Ishikawa (cell line): ENCODE data around the gene SCGB3A2.

Experiments used
- CEBPB ChIP-seq: IDR thresholded peaks from 2 replicates; pipeline ENCODE4 v1.6.1; 2012
- EP300 ChIP-seq: IDR thresholded peaks from 2 replicates; pipeline ENCODE4 v1.6.1; 2012; ENCODE audit warnings: borderline replicate concordance
- RAD21 ChIP-seq: IDR thresholded peaks from 2 replicates; pipeline ENCODE4 v1.6.1; 2012; ENCODE audit warnings: low read depth
- TAF1 ChIP-seq: IDR thresholded peaks from 2 replicates; pipeline ENCODE4 v1.6.1; 2012; ENCODE audit warnings: low read depth, mild to moderate bottlenecking
- TF ChIP-seq, protein P1 (sequence below): IDR thresholded peaks from 2 replicates; pipeline ENCODE4 v1.6.1; 2012

DNA sequence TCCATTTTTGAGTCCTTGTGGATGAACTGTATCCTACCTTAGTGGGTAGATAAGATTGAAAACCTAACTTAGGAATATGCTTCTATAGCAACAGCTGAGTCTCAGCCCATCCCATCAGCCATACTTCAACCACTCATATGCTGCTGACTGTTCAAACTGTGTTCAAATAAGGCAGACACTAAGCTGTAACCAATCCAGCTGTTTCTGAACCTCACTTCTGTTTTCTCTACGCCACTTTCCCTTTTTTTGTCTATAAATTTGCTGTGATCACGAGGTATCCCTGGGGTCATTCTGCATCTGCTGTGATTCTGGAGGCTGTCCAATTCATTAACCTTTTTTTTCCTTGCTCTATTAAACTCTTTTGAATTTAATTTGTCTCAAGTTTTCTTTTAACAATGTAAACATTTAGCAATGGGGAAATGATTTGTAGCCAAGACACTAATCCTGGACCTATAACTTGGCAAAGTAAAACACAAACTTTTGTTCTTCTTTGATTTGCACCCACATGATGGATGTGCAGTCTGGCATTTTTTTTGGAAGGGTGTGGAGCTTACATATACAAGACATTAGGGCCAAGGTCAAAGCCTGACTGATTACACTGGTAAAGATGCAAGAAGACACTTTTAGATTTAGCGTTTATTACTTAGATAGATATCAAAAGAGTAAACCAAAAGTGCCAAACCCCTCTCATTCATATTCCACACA, 14.9 kb upstream of the SCGB3A2 start:
- no peak for TF ChIP-seq EP300
- no peak for TF ChIP-seq RAD21
- no peak for TF ChIP-seq TAF1
- no peak for TF ChIP-seq CEBPB
- TF ChIP-seq, protein P1, sequence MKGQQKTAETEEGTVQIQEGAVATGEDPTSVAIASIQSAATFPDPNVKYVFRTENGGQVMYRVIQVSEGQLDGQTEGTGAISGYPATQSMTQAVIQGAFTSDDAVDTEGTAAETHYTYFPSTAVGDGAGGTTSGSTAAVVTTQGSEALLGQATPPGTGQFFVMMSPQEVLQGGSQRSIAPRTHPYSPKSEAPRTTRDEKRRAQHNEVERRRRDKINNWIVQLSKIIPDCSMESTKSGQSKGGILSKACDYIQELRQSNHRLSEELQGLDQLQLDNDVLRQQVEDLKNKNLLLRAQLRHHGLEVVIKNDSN, result no peak
